HCT116 (cell line): ENCODE results near the gene ZMYND10. TPM values are rescaled to one million over a fixed set of nuclear protein-coding genes. Genes with fewer than 3 reads are reported as not detected.

Experiments
- ATAC-seq: fragments of 200-7000 bp; cut with Tn5 transposase; 2 replicates; pipeline ENCODE4 v1.9.1; 2020; ENCODE audit warnings: mild to moderate bottlenecking, moderate library complexity
- BruUV-seq: library from RNA; stranded (reverse); fragments of 400-500 nt; replicated peaks from 2 replicates; lab custom pipeline; 2021; lab: Mats Ljungman, UMichigan
- CTCF ChIA-PET: fragments of 300-600 bp; sonication (Branson Sonifier 250); formaldehyde crosslinking; loops from one replicate; lab custom pipeline; 2021; ENCODE audit warnings: antibody characterized with exemption; lab: Charles Lee
- POLR2A ChIA-PET: fragments of 300-600, 350-600 bp; sonication (Branson Sonifier 250); formaldehyde crosslinking; loops from one replicate; lab custom pipeline; 2021; ENCODE audit warnings: antibody characterized with exemption; lab: Charles Lee
- RAD21 ChIA-PET, 2 experiments: fragments of 300-600 bp; sonication (Branson Sonifier 250); formaldehyde crosslinking; loops; one replicate each; lab custom pipeline; 2023; ENCODE audit warnings: low total read pairs in 2 of 2; ENCODE audit not compliant: uncharacterized antibody in 2 of 2, unreplicated experiment in 2 of 2, low non-redundant PET in 1 of 2; lab: Charles Lee
- DNase-seq: peaks from one replicate; pipeline ENCODE4 v3.0.0-alpha.2; 2010; ENCODE audit warnings: low read depth, low spot score
- H2AFZ ChIP-seq: fragments of 200-600 bp; shearing (Covaris generic), sonication (generic); 2 replicates; pipeline ENCODE4 v1.6.1; 2017; ENCODE audit warnings: low read depth, mixed run types, mixed read lengths, antibody characterized with exemption, low read length; ENCODE audit not compliant: poor library complexity, severe bottlenecking
- H3K27ac ChIP-seq: 2 replicates; pipeline ENCODE4 v1.5.1; 2012; ENCODE audit warnings: low read depth, low read length
- H3K27me3 ChIP-seq: fragments of 200-600 bp; sonication (generic); 2 replicates; pipeline ENCODE4 v1.6.1; 2016; ENCODE audit warnings: mixed run types, low read length, mixed read lengths; ENCODE audit not compliant: insufficient read depth
- H3K36me3 ChIP-seq, 2 experiments: fragments of 200-500 bp in 1 of 2; fragments of 200-600 bp in 1 of 2; sonication (Bioruptor generic) in 1 of 2; sonication (generic) in 1 of 2; 2 replicates each; pipeline versions ENCODE4 v1.5.1 to v1.6.1; 2014 to 2016; ENCODE audit warnings: low read length in 2 of 2, inconsistent platforms in 1 of 2, mixed read lengths in 1 of 2, mixed run types in 1 of 2; ENCODE audit not compliant: insufficient read depth in 2 of 2, control insufficient read depth in 1 of 2
- H3K4me1 ChIP-seq, 2 experiments: fragments of 200-600 bp in 1 of 2; sonication (generic) in 1 of 2; 2 replicates each; pipeline versions ENCODE4 v1.5.1 to v1.6.1; 2012 to 2017; ENCODE audit warnings: low read length in 2 of 2, inconsistent platforms in 1 of 2, mild to moderate bottlenecking in 1 of 2, mixed read lengths in 1 of 2, mixed run types in 1 of 2, moderate library complexity in 1 of 2; ENCODE audit not compliant: insufficient read depth in 2 of 2, control insufficient read depth in 1 of 2
- H3K4me2 ChIP-seq: fragments of 200-600 bp; sonication (generic); 2 replicates; pipeline ENCODE4 v1.6.1; 2017; ENCODE audit warnings: mixed run types, low read length, mixed read lengths
- H3K4me3 ChIP-seq, 2 experiments: fragments of 200-600 bp in 1 of 2; sonication (generic) in 1 of 2; replicated peaks in 1 of 2; 2 replicates each; pipeline ENCODE4 v1.5.1; 2011 to 2016; ENCODE audit warnings: low read length in 2 of 2, control low read depth in 1 of 2, low read depth in 1 of 2, mild to moderate bottlenecking in 1 of 2, mixed read lengths in 1 of 2, mixed run types in 1 of 2
- H3K79me2 ChIP-seq: fragments of 200-600 bp; sonication (generic); 2 replicates; pipeline ENCODE4 v1.6.1; 2017; ENCODE audit warnings: mild to moderate bottlenecking, mixed run types, low read length, moderate library complexity, mixed read lengths; ENCODE audit not compliant: insufficient read depth
- H3K9ac ChIP-seq: fragments of 200-600 bp; sonication (generic); 2 replicates; pipeline ENCODE4 v1.6.1; 2016; ENCODE audit warnings: low read length, mixed read lengths
- H3K9me2 ChIP-seq: fragments of 200-600 bp; sonication (generic), shearing (Covaris generic); 2 replicates; pipeline ENCODE4 v1.6.1; 2017; ENCODE audit warnings: mixed run types, mild to moderate bottlenecking, moderate library complexity; ENCODE audit not compliant: insufficient read depth
- H3K9me3 ChIP-seq, 2 experiments: fragments of 200-500 bp in 1 of 2; fragments of 200-600 bp in 1 of 2; sonication (Bioruptor generic) in 1 of 2; sonication (generic) in 1 of 2; 2 replicates each; pipeline ENCODE4 v1.6.1; 2014 to 2017; ENCODE audit warnings: low read length in 2 of 2, mixed read lengths in 2 of 2, inconsistent platforms in 1 of 2, low read depth in 1 of 2, mild to moderate bottlenecking in 1 of 2, mixed run types in 1 of 2, moderate library complexity in 1 of 2; ENCODE audit not compliant: control insufficient read depth in 1 of 2, insufficient read depth in 1 of 2
- H4K20me1 ChIP-seq: fragments of 200-600 bp; sonication (generic), shearing (Covaris generic); 2 replicates; pipeline ENCODE4 v1.6.1; 2017; ENCODE audit warnings: mixed run types, mild to moderate bottlenecking, moderate library complexity; ENCODE audit not compliant: insufficient read depth
- CBX3 ChIP-seq: IDR thresholded peaks from 2 replicates; pipeline ENCODE4 v1.6.1; 2012; ENCODE audit warnings: low read depth
- CEBPB ChIP-seq: IDR thresholded peaks from 2 replicates; pipeline ENCODE4 v1.6.1; 2012; ENCODE audit warnings: low read depth
- EGR1 ChIP-seq: IDR thresholded peaks from 2 replicates; pipeline ENCODE4 v1.6.1; 2012; ENCODE audit warnings: low read depth
- ELF1 ChIP-seq: IDR thresholded peaks from 2 replicates; pipeline ENCODE4 v1.6.1; 2012; ENCODE audit warnings: low read depth, borderline replicate concordance
- EZH2 ChIP-seq: fragments of 200-600 bp; sonication (generic); IDR thresholded peaks from 2 replicates; pipeline ENCODE4 v1.6.1; 2017; ENCODE audit warnings: antibody characterized with exemption, mixed run types
- EZH2phosphoT487 ChIP-seq: fragments of 200-600 bp; IDR thresholded peaks from 2 replicates; pipeline ENCODE4 v1.6.1; 2018; ENCODE audit warnings: antibody characterized with exemption, borderline replicate concordance
- JUND ChIP-seq: IDR thresholded peaks from 2 replicates; pipeline ENCODE4 v1.6.1; 2012
- POLR2A ChIP-seq: IDR thresholded peaks from 2 replicates; pipeline ENCODE4 v1.7.0; 2011; ENCODE audit warnings: borderline replicate concordance; ENCODE audit not compliant: insufficient read depth, insufficient read length; ENCODE audit errors: extremely low read depth
- POLR2AphosphoS5 ChIP-seq: IDR thresholded peaks from 2 replicates; pipeline ENCODE4 v1.6.1; 2011; ENCODE audit warnings: mild to moderate bottlenecking, low read depth, low read length, moderate library complexity
- RAD21 ChIP-seq: IDR thresholded peaks from 2 replicates; pipeline ENCODE4 v1.6.1; 2012; ENCODE audit warnings: low read depth, mild to moderate bottlenecking
- SIN3A ChIP-seq: IDR thresholded peaks from 2 replicates; pipeline ENCODE4 v1.6.1; 2012; ENCODE audit warnings: low read depth
- SP1 ChIP-seq: IDR thresholded peaks from 2 replicates; pipeline ENCODE4 v1.6.1; 2012; ENCODE audit warnings: low read depth
- SRF ChIP-seq: IDR thresholded peaks from 2 replicates; pipeline ENCODE4 v1.6.1; 2012; ENCODE audit warnings: low read depth
- TCF7L2 ChIP-seq: IDR thresholded peaks from 2 replicates; pipeline ENCODE4 v1.7.0; 2011; ENCODE audit warnings: borderline replicate concordance, inconsistent platforms; ENCODE audit not compliant: insufficient read depth, insufficient read length; ENCODE audit errors: extremely low read depth
- ZNF274 ChIP-seq: fragments of 200-500 bp; sonication (Bioruptor generic); IDR thresholded peaks from 2 replicates; pipeline ENCODE4 v1.6.1; 2014; ENCODE audit warnings: mild to moderate bottlenecking, low read depth, low read length, inconsistent platforms
- intact Hi-C: fragments of 100-400 bp; cut with micrococcal nuclease; formaldehyde crosslinking; loops from 2 replicates; pipeline ENCODE4 v1.10.0; 2022
- total RNA-seq: library from RNA; stranded (reverse); gene quantifications from one replicate; pipeline ENCODE4 v1.2.1, GENCODE V29; 2021; ENCODE audit not compliant: unreplicated experiment
- TF ChIP-seq, protein P1 (sequence below): IDR thresholded peaks from 2 replicates; pipeline ENCODE4 v1.6.1; 2012
- TF ChIP-seq, protein P2 (sequence below): IDR thresholded peaks from 2 replicates; pipeline ENCODE4 v1.6.1; 2012
- TF ChIP-seq, protein P3 (sequence below): IDR thresholded peaks from 2 replicates; pipeline ENCODE4 v1.6.1; 2011; ENCODE audit warnings: mild to moderate bottlenecking, low read length, moderate library complexity; ENCODE audit not compliant: insufficient replicate concordance; ENCODE audit errors: extremely low read depth

The ZMYND10 gene
- total RNA-seq, 1 experiment from 2014 or later, result 3.3 TPM

DNA sequence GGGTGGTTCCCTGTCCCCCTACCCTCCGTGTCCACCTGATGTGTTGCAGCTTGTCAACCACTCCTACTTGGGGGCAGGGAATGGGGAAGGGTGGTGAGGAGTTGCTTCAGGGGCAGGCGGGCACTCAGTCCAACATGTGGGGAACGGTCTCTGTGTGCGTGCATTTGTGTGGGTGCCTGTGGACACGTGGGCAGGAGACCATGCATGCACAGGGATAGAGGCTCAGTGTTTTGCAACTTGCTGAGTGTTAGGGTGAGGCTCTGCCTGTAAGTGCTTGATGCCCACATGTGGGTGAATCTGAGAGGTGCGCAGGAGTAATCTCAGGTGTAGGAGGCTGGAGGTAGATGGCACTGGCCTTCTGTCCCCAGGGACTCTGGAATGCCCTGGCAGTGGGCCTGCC, 38.2 kb upstream of the ZMYND10 start:
- Histone ChIP-seq H3K27me3 (no peaks in the 10 kb centered on the region), H3K4me3 (no peak overlapping the region), H3K9me3 (no peaks in the 10 kb centered on the region), H3K9ac (no peak overlapping the region), H4K20me1 (no peaks in the 10 kb centered on the region), H3K9me2 (no peaks in the 10 kb centered on the region), H3K4me1 (no peaks in the 10 kb centered on the region), H3K79me2 (no peaks in the 10 kb centered on the region), H3K4me2 (no peak overlapping the region), H2AFZ (no peak overlapping the region), H3K36me3 (no peaks in the 10 kb centered on the region), H3K27ac (no peak overlapping the region)
- POLR2A ChIA-PET, result no interaction called here
- no TSS peak for BruUV-seq
- intact Hi-C loops, result no loop called here
- RAD21 ChIA-PET, result no interaction called here
- ATAC-seq (no peak), DNase-seq (no peak)
- CTCF ChIA-PET, result no interaction called here
- no peak for TF ChIP-seq TCF7L2
- TF ChIP-seq POLR2AphosphoS5, result no peak
- no peak for TF ChIP-seq SIN3A
- no peak for TF ChIP-seq CEBPB
- no peak for TF ChIP-seq CBX3
- TF ChIP-seq EGR1, result no peak
- TF ChIP-seq EZH2phosphoT487, result no peak
- TF ChIP-seq RAD21, result no peak
- TF ChIP-seq ZNF274, result no peak
- TF ChIP-seq, protein P1, sequence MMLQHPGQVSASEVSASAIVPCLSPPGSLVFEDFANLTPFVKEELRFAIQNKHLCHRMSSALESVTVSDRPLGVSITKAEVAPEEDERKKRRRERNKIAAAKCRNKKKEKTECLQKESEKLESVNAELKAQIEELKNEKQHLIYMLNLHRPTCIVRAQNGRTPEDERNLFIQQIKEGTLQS, result no peak
- TF ChIP-seq, protein P2, sequence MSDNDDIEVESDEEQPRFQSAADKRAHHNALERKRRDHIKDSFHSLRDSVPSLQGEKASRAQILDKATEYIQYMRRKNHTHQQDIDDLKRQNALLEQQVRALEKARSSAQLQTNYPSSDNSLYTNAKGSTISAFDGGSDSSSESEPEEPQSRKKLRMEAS, result no peak
- TF ChIP-seq POLR2A, result no peak
- no peak for TF ChIP-seq EZH2
- no peak for TF ChIP-seq ELF1
- no peak for TF ChIP-seq JUND
- no peak for TF ChIP-seq SP1
- TF ChIP-seq, protein P3, sequence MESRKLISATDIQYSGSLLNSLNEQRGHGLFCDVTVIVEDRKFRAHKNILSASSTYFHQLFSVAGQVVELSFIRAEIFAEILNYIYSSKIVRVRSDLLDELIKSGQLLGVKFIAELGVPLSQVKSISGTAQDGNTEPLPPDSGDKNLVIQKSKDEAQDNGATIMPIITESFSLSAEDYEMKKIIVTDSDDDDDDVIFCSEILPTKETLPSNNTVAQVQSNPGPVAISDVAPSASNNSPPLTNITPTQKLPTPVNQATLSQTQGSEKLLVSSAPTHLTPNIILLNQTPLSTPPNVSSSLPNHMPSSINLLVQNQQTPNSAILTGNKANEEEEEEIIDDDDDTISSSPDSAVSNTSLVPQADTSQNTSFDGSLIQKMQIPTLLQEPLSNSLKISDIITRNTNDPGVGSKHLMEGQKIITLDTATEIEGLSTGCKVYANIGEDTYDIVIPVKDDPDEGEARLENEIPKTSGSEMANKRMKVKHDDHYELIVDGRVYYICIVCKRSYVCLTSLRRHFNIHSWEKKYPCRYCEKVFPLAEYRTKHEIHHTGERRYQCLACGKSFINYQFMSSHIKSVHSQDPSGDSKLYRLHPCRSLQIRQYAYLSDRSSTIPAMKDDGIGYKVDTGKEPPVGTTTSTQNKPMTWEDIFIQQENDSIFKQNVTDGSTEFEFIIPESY, result no peak
- TF ChIP-seq SRF, result no peak
